Measurements from ENCODE around the gene FBXL16. TPM values are rescaled to one million over a fixed set of nuclear protein-coding genes. Genes with fewer than 3 reads are reported as not detected.
A peak's percentile ranks its signal among the peaks of the same experiment; 100 is the strongest.

FBXL16 gene
- total and polyA plus RNA-seq, 9 of the 15 experiments (the other 6 are each of a cell fraction or from before 2014, with no cell fraction given), result 0.21 to 8.2 (median 1.7) TPM

DNA sequence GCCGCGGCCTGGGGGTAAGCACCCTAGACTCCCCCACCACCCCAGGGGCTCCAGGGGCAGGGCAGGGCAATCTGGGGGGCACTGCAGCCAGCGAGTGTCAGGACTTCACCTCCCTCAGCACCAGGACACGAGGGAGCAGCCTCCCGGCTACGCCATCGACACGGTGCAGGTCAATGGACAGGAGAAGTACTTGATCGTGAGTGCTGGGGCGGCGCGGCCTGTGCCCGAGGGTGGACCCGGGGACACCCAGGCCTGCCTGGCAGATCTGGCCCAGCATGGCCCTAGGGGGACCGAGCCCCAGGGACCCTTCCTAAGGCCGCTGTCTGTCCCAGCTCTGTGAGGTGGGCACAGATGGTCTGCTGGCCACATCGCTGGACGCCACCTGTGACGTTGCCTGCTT lies 33.2 kb downstream of the FBXL16 start (continued):
- TF ChIP-seq, protein P1, sequence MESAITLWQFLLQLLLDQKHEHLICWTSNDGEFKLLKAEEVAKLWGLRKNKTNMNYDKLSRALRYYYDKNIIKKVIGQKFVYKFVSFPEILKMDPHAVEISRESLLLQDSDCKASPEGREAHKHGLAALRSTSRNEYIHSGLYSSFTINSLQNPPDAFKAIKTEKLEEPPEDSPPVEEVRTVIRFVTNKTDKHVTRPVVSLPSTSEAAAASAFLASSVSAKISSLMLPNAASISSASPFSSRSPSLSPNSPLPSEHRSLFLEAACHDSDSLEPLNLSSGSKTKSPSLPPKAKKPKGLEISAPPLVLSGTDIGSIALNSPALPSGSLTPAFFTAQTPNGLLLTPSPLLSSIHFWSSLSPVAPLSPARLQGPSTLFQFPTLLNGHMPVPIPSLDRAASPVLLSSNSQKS (CRISPR knock-in tag; IDR thresholded peaks at IDR 0.05), result no peak

DNA sequence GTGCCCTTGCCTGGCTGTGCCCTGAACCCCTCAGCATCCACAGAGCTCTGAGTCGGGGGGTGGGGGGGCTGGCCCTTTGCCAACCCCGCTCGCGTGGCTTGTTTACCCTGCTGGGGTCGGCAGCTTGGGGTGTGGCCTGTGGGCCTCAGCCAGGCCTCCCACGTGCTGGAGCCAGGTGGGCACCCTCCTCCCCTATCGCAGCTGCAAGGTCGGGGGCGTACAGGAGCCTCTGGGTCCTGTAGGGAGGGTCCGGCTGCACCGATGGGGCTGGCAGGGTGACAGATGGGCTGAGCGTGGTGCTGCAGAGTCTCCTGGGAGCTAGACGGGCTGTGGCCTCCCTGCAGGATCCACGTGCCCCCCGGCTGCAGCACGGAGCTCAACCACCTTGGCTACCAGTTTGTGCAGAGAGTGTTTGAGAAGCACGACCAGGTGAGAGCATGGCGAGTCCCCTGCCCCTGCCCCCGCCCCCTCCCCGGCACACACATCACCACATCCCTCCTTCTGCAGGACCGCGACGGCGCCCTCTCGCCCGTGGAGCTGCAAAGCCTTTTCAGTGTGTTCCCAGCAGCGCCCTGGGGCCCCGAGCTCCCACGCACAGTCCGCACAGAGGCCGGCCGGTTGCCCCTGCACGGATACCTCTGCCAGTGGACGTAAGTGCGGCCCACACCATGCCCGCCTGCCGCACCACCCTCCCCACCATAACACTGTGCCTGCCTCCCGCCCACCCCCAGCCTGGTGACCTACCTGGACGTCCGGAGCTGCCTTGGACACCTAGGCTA lies 34.1 kb downstream of the FBXL16 start:
- DNase-seq (ENCODE audit: extremely low read depth in 1 of 4, low spot score in 3 of 4), result no peak
- POLR2A ChIA-PET, result interaction anchor here (1.1 kb wide), 1 partner anchor 83 kb away, joined by 3 read pairs; no protein-coding TSS in a partner anchor
- H3K4me3 ChIP-seq, result no peak overlapping the region
- peak overlapping the region in 1 of 2 experiments; percentile 52; a peak in 2 of 4 replicates for H3K9ac ChIP-seq (ENCODE audit: insufficient read depth in 1 of 2, low read depth in 2 of 2, low read length in 2 of 2)
- in situ Hi-C loops (cut with MboI), result loop anchor here (10.0 kb wide), 1 partner anchor 277 kb away; the partner anchor contains the start of gene NME4
- H3K9me3 ChIP-seq (replicated peaks; ENCODE audit: control insufficient read depth, insufficient read depth, low read depth, low read length), result no peaks in the 10 kb centered on the region
- FAIRE-seq, result no peak
- H4K20me1 ChIP-seq (replicated peaks; ENCODE audit: control insufficient read depth, insufficient read depth, low read length), result 0 out of 2 replicates have a peak, but pooled peaks cover 4% of the 10 kb centered on the region
- no peak overlapping the region for H3K27ac ChIP-seq (ENCODE audit: extremely low read depth, low read depth, low read length)
- BruUV-seq (replicated peaks), result no TSS peak
- no peak for ATAC-seq
- H3K36me3 ChIP-seq (ENCODE audit: control insufficient read depth, insufficient read depth, low read length), result peaks cover 60% of the 10 kb centered on the region
- CTCF ChIA-PET (ENCODE audit: low intra/inter-chr PET ratio), result no interaction called here
- no peaks in the 10 kb centered on the region for H3K9me1 ChIP-seq (ENCODE audit: control insufficient read depth, insufficient read depth, low read length)
- 90% methylated on average over 28 of the region's 40 CpGs for WGBS (ENCODE audit: insufficient coverage, low coverage, missing lambda C conversion rate)
- H3K4me1 ChIP-seq (replicated peaks in 1 of 2; ENCODE audit: control insufficient read depth in 2 of 2, insufficient read depth in 2 of 2, low read length in 2 of 2), result peaks cover 24 to 98% of the 10 kb centered on the region in 2 experiments
- intact Hi-C loops (cut with micrococcal nuclease), result no loop called here
- H3K27me3 ChIP-seq (ENCODE audit: control insufficient read depth in 2 of 2, insufficient read depth in 2 of 2, low read length in 2 of 2), result no peaks in the 10 kb centered on the region
- H2AFZ ChIP-seq (ENCODE audit: low read depth, low read length), result no peak overlapping the region
- H3K79me2 ChIP-seq (ENCODE audit: control insufficient read depth, insufficient read depth, low read length), result peaks cover 28% of the 10 kb centered on the region
- H3K4me2 ChIP-seq (ENCODE audit: insufficient read depth, low read length), result no peak overlapping the region
- TF ChIP-seq NFIC (IDR thresholded peaks at IDR 0.05) (peak; percentile 76), ZNF184 (CRISPR knock-in tag; IDR thresholded peaks at IDR 0.05) (no peak), POLR2AphosphoS2 (IDR thresholded peaks at IDR 0.05; ENCODE audit: low read length) (no peak), POLR2G (IDR thresholded peaks at IDR 0.05; ENCODE audit: low read depth, low read length) (peak; percentile 26), RBFOX2 (IDR thresholded peaks at IDR 0.05; ENCODE audit: low read depth, low read length) (peak; percentile 39)
- TF ChIP-seq, protein P2, sequence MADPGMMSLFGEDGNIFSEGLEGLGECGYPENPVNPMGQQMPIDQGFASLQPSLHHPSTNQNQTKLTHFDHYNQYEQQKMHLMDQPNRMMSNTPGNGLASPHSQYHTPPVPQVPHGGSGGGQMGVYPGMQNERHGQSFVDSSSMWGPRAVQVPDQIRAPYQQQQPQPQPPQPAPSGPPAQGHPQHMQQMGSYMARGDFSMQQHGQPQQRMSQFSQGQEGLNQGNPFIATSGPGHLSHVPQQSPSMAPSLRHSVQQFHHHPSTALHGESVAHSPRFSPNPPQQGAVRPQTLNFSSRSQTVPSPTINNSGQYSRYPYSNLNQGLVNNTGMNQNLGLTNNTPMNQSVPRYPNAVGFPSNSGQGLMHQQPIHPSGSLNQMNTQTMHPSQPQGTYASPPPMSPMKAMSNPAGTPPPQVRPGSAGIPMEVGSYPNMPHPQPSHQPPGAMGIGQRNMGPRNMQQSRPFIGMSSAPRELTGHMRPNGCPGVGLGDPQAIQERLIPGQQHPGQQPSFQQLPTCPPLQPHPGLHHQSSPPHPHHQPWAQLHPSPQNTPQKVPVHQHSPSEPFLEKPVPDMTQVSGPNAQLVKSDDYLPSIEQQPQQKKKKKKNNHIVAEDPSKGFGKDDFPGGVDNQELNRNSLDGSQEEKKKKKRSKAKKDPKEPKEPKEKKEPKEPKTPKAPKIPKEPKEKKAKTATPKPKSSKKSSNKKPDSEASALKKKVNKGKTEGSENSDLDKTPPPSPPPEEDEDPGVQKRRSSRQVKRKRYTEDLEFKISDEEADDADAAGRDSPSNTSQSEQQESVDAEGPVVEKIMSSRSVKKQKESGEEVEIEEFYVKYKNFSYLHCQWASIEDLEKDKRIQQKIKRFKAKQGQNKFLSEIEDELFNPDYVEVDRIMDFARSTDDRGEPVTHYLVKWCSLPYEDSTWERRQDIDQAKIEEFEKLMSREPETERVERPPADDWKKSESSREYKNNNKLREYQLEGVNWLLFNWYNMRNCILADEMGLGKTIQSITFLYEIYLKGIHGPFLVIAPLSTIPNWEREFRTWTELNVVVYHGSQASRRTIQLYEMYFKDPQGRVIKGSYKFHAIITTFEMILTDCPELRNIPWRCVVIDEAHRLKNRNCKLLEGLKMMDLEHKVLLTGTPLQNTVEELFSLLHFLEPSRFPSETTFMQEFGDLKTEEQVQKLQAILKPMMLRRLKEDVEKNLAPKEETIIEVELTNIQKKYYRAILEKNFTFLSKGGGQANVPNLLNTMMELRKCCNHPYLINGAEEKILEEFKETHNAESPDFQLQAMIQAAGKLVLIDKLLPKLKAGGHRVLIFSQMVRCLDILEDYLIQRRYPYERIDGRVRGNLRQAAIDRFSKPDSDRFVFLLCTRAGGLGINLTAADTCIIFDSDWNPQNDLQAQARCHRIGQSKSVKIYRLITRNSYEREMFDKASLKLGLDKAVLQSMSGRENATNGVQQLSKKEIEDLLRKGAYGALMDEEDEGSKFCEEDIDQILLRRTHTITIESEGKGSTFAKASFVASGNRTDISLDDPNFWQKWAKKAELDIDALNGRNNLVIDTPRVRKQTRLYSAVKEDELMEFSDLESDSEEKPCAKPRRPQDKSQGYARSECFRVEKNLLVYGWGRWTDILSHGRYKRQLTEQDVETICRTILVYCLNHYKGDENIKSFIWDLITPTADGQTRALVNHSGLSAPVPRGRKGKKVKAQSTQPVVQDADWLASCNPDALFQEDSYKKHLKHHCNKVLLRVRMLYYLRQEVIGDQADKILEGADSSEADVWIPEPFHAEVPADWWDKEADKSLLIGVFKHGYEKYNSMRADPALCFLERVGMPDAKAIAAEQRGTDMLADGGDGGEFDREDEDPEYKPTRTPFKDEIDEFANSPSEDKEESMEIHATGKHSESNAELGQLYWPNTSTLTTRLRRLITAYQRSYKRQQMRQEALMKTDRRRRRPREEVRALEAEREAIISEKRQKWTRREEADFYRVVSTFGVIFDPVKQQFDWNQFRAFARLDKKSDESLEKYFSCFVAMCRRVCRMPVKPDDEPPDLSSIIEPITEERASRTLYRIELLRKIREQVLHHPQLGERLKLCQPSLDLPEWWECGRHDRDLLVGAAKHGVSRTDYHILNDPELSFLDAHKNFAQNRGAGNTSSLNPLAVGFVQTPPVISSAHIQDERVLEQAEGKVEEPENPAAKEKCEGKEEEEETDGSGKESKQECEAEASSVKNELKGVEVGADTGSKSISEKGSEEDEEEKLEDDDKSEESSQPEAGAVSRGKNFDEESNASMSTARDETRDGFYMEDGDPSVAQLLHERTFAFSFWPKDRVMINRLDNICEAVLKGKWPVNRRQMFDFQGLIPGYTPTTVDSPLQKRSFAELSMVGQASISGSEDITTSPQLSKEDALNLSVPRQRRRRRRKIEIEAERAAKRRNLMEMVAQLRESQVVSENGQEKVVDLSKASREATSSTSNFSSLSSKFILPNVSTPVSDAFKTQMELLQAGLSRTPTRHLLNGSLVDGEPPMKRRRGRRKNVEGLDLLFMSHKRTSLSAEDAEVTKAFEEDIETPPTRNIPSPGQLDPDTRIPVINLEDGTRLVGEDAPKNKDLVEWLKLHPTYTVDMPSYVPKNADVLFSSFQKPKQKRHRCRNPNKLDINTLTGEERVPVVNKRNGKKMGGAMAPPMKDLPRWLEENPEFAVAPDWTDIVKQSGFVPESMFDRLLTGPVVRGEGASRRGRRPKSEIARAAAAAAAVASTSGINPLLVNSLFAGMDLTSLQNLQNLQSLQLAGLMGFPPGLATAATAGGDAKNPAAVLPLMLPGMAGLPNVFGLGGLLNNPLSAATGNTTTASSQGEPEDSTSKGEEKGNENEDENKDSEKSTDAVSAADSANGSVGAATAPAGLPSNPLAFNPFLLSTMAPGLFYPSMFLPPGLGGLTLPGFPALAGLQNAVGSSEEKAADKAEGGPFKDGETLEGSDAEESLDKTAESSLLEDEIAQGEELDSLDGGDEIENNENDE (IDR thresholded peaks at IDR 0.05; ENCODE audit: low read depth, low read length), result no peak

All from K562 (cell line).